Erythroblast (primary cell): ENCODE results near the gene MED23.

Experiments
- GATA1 ChIP-seq: IDR thresholded peaks from 2 replicates; pipeline ENCODE4 v1.6.1; 2011; ENCODE audit warnings: low read depth, mild to moderate bottlenecking, control low read depth, low read length, moderate library complexity
- POLR2A ChIP-seq: IDR thresholded peaks from 2 replicates; pipeline ENCODE4 v1.6.1; 2011; ENCODE audit warnings: mild to moderate bottlenecking, low read length

- TF ChIP-seq POLR2A (no peak), GATA1 (no peak)
These were observed 76.1 kb downstream of the MED23 start for GRCh38 chr6:131551902-131552301.
